Neural progenitor cell (in vitro differentiated cells): Measurements from ENCODE around the gene FOXG1.
A peak's percentile ranks its signal among the peaks of the same experiment; 100 is the strongest.

Experiments
- EZH2 ChIP-seq: fragments of 200-600 bp; sonication (generic); IDR thresholded peaks from 2 replicates; pipeline ENCODE4 v1.6.1; 2017; ENCODE audit warnings: antibody characterized with exemption, mild to moderate bottlenecking, moderate library complexity
- EZH2phosphoT487 ChIP-seq: fragments of 200-600 bp; sonication (generic); IDR thresholded peaks from 2 replicates; pipeline ENCODE4 v1.6.1; 2017; ENCODE audit warnings: antibody characterized with exemption
- TF ChIP-seq, protein P1 (sequence below): fragments of 200-600 bp; sonication (generic); IDR thresholded peaks from 2 replicates; pipeline ENCODE4 v1.5.1; 2017; ENCODE audit warnings: antibody characterized with exemption, mild to moderate bottlenecking

DNA sequence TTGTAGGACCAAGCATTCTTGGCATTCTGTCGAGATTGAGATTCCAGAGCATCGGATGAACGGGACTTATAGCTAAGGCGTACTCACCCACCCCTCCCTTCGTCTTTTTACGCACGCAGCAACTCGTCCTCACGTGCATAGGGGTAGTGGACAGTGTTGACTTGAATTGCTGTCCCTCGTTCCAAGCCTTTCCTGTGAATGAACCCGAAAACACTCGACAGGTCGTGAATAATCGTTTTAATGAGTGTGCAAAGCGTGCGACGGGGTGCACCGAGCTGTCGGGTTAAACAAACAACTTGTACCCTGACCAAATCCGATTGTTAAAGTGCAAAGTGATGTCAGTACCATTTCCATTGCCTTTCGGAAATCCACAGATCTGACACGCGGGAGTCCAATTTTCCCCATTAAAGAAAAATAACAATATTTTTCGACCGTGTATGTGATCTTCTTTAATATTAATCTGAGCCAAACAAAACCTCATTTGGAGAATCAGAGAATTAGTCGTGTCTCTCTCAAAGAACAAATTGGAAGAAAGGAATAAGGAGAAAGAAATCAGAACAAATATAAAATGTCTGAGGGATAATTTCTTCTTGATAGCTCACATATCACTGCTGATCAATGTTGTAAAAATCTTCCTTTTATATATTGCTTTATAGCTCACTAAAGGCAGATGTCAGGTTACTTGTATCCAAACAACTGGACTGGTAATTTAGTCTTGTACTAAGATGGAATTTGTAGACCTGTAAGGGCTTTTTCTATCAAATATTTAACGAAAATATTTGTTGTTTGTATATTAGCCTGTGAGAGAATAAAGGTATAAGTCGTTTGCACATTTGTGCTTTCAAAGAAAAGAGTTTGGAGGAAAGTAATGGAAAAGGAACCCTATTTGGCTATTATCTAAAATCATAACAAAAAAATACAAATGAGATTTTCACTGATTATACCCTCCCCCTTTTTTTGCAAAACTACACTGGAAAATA is 11.8 kb downstream of the FOXG1 start:
- TF ChIP-seq, protein P1, sequence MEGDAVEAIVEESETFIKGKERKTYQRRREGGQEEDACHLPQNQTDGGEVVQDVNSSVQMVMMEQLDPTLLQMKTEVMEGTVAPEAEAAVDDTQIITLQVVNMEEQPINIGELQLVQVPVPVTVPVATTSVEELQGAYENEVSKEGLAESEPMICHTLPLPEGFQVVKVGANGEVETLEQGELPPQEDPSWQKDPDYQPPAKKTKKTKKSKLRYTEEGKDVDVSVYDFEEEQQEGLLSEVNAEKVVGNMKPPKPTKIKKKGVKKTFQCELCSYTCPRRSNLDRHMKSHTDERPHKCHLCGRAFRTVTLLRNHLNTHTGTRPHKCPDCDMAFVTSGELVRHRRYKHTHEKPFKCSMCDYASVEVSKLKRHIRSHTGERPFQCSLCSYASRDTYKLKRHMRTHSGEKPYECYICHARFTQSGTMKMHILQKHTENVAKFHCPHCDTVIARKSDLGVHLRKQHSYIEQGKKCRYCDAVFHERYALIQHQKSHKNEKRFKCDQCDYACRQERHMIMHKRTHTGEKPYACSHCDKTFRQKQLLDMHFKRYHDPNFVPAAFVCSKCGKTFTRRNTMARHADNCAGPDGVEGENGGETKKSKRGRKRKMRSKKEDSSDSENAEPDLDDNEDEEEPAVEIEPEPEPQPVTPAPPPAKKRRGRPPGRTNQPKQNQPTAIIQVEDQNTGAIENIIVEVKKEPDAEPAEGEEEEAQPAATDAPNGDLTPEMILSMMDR: no peak
- TF ChIP-seq EZH2 (peak; percentile 78), EZH2phosphoT487 (peak; percentile 77)
